GM12801 (cell line): ENCODE data around the gene PHLDB1.

ENCODE experiments used
- TF ChIP-seq, protein P1 (sequence below): IDR thresholded peaks from one replicate; pipeline ENCODE4 v1.5.1; 2011; ENCODE audit warnings: control low read depth; ENCODE audit not compliant: insufficient read length; ENCODE audit errors: extremely low read depth

Gene PHLDB1

DNA sequence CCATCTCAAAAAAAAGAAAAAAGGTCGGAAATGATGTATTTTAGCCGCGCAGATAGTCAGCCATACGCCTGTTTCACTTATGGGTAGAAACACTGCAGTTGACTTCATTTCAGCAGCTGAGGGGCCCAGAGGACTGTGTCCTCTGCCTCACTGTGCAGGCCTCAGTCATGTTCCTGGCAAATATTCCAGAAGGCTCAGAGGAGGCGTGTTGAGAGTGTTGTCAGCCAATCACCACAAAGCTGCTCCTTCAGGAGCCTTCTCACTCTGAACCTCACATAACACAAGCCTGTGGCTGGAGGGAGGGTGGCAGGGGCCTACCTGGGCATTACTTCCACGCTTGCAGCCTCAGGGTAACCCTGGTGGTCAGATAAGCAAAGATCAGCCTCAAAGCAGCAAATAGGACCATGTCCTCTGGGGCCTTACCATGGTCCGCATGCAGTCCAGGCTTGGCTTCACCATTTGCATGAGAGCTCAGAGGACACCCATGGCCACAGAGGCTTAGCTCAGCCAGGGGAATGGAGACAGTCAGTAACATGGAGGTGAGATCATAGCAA lies 89.3 kb downstream of the PHLDB1 start:
- TF ChIP-seq, protein P1, sequence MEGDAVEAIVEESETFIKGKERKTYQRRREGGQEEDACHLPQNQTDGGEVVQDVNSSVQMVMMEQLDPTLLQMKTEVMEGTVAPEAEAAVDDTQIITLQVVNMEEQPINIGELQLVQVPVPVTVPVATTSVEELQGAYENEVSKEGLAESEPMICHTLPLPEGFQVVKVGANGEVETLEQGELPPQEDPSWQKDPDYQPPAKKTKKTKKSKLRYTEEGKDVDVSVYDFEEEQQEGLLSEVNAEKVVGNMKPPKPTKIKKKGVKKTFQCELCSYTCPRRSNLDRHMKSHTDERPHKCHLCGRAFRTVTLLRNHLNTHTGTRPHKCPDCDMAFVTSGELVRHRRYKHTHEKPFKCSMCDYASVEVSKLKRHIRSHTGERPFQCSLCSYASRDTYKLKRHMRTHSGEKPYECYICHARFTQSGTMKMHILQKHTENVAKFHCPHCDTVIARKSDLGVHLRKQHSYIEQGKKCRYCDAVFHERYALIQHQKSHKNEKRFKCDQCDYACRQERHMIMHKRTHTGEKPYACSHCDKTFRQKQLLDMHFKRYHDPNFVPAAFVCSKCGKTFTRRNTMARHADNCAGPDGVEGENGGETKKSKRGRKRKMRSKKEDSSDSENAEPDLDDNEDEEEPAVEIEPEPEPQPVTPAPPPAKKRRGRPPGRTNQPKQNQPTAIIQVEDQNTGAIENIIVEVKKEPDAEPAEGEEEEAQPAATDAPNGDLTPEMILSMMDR: no peak

DNA sequence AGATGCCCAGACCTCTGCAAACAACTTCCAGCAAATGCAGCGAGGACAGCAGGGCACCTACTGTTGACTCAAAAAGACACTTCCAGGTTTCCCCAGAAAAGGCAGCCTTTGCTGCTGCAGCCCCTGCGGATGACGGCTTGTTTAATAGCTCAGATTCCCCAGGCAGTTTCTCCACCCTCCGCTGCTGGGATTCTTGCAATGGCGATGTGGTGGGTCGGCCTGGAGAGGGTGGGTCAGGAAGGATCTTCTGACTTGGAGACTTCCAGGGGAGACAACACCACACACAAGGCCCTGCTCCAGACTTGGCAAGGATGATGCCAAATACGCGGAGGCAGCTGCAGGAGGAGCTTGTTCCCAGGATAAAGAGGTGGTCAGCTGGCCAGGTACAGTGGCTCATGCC lies 89.9 kb downstream of the PHLDB1 start:
- TF ChIP-seq, protein P1: no peak

DNA sequence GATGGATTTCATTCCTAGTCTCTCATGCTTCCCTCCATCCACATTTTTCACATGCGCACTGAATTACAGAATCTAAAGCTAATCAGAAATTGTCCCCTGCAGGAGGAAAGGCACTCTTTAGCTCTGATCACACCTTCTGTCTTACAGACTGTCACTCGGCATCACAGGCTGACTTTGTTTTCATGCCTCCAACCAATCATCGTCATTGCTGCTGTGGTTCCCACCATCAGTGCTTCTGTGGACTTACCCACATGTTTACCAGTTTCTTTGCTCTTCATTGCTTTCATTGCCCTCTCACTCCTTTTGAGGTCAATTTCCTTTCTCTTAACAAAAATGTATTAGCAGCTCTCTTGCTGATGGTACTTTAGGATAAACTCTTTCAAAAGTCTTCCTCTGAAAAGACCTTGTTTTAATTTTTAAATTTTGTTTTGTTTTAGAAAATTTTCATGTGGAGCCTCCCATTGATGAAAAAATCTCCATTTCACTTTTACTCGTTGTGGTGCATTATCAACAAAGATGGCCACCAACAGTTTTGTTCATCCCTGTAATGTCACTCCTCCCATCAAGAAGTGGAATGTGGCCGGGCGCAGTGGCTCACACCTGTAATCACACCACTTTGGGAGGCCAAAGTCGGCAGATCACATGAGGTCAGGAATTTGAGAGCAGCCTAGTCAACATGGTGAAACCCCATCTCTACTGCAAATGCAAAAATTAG lies 92.2 kb downstream of the PHLDB1 start:
- TF ChIP-seq, protein P1: no peak

DNA sequence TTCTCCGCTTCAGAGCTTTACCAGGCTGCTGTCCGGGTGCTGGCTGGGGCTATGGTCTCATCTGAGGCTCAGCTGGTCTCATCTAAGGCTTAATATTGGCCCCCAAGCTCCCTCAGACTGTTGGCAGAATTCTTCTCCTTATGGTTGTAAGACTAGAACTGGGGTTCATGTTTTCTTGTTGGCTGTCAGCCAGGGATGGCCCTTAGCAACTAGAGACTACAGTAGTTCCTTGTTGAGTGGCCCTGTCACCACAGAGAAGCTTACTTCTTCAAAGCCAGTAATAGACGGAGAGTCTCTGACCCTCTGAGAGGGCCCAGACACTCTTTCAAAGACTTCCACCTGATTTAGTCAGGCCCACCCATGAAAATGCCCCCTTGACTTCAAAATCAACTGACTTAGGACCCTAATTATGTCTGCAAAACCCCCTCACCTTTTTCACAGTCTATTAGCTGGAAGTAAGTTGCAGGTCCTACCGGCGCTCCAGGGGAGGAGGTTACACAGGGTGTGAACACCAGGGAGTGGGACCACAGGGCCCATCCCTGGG lies 96.2 kb downstream of the PHLDB1 start:
- TF ChIP-seq, protein P1: no peak

DNA sequence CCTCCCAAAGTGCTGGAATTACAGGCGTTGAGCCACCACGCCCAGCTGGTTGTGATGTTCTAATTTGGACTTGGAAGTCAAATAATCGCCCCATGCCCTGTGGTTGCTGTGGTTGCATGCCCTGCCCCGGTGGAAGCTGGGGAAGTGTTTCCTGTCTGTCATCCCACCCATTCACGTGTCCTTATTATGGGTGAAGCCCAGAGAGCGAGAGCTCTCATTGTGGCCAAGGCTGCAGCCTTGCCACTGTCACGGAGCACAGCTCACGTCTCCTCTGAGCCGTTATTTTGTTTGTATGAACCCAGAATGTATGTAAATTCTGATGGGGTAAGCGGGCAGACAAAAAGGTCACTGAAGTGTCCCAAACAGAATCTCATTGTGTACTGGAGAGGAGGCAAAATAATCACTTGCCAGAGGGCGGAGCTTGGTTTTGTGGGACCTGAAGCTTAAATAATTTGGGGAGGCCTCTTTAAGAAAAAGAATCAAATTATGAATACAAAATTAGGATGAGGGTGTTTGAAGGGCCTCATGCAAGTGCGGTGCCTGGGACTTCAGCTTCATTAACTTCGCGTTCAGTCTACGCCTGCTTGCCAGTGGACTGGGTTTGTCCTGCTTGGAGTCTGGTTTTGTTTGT lies 97.8 kb downstream of the PHLDB1 start:
- TF ChIP-seq, protein P1: no peak

DNA sequence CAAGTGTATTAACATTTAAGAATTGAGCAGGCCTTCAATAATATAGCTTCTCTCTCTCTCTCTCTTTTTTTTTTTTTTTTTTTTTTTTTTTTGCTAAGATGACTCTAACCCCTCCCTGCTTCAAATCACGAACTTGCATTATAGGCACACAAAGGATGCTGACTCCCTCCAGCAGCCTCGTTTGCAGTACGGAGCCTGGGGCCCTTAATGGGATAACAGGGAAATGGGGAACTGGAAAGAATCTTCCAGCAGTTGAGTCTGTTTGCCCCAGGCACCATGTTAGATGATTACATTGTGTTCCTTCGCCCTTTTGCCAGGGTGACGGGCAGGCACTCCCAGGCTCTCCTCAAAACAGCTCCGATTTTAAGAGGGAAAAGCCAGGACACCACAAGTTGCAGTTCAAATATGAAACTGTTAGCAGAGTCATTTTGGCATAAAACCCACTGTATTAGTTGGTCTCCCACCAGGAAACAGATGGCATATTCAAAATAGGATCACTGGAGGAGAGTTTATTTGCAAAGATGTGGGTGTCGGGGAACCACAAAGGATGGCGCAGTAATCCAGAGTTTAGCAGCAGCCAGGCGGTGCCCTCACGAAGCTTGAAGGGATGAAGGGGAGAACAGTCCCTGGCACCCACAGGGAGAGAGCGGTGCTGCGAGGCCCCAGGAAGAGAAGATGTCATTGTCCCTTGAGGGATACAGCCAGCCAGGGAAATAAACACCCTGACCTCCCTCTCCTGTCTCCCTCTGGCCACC lies 98.6 kb downstream of the PHLDB1 start:
- TF ChIP-seq, protein P1: no peak

DNA sequence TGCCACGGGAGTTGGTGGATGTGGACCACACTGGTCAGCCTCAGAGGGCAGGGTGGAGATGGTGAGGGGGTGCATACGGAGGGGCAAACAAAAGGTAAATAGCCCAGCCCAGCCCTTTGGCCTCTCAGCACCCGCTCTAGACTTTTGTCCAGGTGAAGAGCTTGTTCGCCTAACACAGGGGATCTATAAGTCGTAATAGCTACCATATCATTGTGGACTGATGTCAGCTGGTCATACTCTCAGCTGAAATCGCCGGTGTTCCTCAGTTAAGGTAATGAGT lies 99.1 kb downstream of the PHLDB1 start:
- TF ChIP-seq, protein P1: no peak
